ENCODE measurements around the gene SAMD9. TPM values are rescaled to one million over a fixed set of nuclear protein-coding genes. Genes with fewer than 3 reads are reported as not detected.

Gene SAMD9
- total RNA-seq, 1 donor from 2014 or later: 1.7 TPM

- TF ChIP-seq CTCF (conservative IDR thresholded peaks at IDR 0.05; ENCODE audit: low read depth, low read length): no peak
- DNase-seq (ENCODE audit: low read depth): no peak
- H3K4me3 ChIP-seq (ENCODE audit: low read depth, low read length): no peak overlapping the region
Observed at GRCh38 chr7:93120592-93121549, 3.1 kb upstream of the SAMD9 start.

GRCh38 chr7:93119191-93119905 lies 1.6 kb upstream of the SAMD9 start:
- DNase-seq (ENCODE audit: low read depth): no peak
- TF ChIP-seq CTCF (conservative IDR thresholded peaks at IDR 0.05; ENCODE audit: low read depth, low read length): no peak
- no peak overlapping the region for H3K4me3 ChIP-seq (ENCODE audit: low read depth, low read length)

- DNase-seq (ENCODE audit: low read depth): no peak
- H3K4me3 ChIP-seq (ENCODE audit: low read depth, low read length): peak overlapping the region; percentile 56
- TF ChIP-seq CTCF (conservative IDR thresholded peaks at IDR 0.05; ENCODE audit: low read depth, low read length): no peak
Observed at GRCh38 chr7:93117327-93117726, 452 bp downstream of the SAMD9 start.

GRCh38 chr7:93115796-93116195 lies 2.0 kb downstream of the SAMD9 start:
- DNase-seq (ENCODE audit: low read depth): no peak
- TF ChIP-seq CTCF (conservative IDR thresholded peaks at IDR 0.05; ENCODE audit: low read depth, low read length): no peak
- H3K4me3 ChIP-seq (ENCODE audit: low read depth, low read length): no peak overlapping the region

- H3K4me3 ChIP-seq (ENCODE audit: low read depth, low read length): no peak overlapping the region
- DNase-seq (ENCODE audit: low read depth): no peak
- no peak for TF ChIP-seq CTCF (conservative IDR thresholded peaks at IDR 0.05; ENCODE audit: low read depth, low read length)
Observed at GRCh38 chr7:93108003-93108402, 9.8 kb downstream of the SAMD9 start.

GRCh38 chr7:93097388-93097787 lies 20.4 kb downstream of the SAMD9 start:
- no peak for TF ChIP-seq CTCF (conservative IDR thresholded peaks at IDR 0.05; ENCODE audit: low read depth, low read length)
- H3K4me3 ChIP-seq (ENCODE audit: low read depth, low read length): no peak overlapping the region
- DNase-seq (ENCODE audit: low read depth): no peak

All from epithelial cell of proximal tubule (primary cell).